GM18505 (cell line): ENCODE results near the gene ANAPC10.

Source experiments
- ATAC-seq: cut with Tn5 transposase; IDR thresholded peaks from one replicate; pipeline ENCODE4 v1.9.1; 2021; ENCODE audit not compliant: unreplicated experiment
- POLR2A ChIP-seq: IDR thresholded peaks from 4 replicates; pipeline ENCODE4 v1.6.1; 2011; ENCODE audit warnings: borderline replicate concordance; ENCODE audit not compliant: insufficient read depth, insufficient read length; ENCODE audit errors: extremely low read depth

ANAPC10 gene

DNA sequence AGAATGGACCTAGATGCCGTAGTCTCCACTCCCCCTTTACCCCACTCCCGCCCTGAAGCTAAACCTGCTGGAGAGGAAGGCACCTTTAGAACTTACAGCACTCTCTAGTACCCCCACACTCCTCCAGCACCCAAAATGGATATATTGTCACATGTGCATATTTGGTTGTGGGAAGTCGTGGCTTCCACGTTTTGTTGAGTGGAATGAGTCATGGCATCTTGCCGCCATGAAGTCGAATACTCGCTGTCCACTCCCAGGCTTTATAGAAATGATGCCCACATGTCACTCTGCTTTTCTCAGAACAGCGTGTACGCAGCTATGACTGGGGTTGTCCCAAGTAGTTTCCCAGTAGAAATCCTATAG lies 660 bp upstream of the ANAPC10 start:
- no peak for TF ChIP-seq POLR2A
- no peak for ATAC-seq

DNA sequence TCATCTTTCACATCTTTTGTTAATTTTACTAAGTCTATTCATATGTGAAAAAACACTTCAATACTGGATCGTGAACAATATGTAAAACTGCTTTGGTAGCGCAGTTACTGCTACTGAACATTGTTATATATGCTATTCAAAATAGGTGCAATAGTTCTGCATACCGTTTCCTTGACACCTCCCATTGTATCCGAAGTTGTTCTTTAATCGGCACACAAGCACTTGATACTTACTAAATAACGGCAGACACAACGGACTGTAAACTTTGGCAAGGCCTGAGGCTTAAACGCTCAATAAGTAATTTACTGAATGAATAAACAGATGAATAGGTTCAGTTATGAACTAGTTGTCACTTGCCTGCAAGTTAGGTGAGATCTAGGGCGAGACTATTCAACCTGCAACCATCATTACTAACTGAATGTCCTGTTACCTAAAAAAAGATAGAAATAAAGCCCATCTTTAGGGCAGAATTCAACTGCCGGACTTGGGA lies 620 bp downstream of the ANAPC10 start:
- ATAC-seq, result no peak
- no peak for TF ChIP-seq POLR2A

- ATAC-seq, result no peak
- TF ChIP-seq POLR2A, result no peak
Observed at GRCh38 chr4:145093638-145094037, 4.4 kb downstream of the ANAPC10 start.

DNA sequence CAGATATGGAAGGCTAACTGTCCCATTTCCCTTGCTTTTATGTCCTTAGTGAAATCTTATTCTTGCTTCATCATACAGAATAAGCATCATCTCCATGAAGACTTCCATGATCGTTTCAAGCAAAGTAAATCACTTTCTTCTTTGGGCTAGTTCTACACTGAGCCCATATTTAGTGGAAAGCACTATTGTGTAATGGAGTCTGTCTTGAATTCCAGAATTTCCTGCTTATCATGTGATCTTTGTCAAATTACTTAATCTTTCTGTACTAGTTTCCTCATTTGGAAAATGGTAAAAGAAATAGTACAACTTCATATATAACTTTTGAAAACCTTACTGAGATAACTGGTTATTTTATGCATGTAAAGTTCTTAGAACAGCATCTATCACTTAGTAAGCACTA lies 7.6 kb downstream of the ANAPC10 start:
- no peak for ATAC-seq
- TF ChIP-seq POLR2A, result no peak

DNA sequence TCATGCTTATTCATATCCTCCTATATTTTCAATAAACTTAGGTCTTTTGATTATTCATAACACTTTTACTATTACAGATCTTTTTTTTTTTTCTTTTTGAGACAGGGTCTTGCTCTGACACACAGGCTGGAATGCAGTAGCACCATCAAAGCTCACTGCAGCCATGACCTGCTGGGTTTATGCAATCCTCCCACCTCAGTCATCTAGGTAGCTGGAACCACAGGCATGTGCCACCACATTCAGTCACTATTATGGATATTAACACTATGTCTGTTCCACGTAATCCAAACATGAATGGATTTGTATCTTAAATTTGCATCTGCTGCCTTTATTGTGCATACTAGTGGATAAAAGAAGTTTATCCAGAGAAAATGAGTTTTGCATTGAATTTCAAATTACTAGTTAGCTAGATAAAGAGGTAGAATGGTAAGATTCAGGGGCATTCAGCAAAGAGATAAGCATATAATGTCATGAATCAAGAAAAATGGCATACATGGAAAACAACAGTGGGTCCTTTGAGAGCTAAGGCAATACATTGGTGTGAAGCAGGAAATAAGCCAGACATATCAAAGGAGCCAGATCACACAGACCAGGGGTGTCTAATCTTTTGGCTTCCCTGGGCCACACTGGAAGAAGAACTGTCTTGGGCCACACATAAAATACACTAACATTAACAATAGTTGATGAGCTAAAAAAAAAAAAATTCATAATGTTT lies 13.9 kb downstream of the ANAPC10 start:
- no peak for ATAC-seq
- no peak for TF ChIP-seq POLR2A

- no peak for TF ChIP-seq POLR2A
- no peak for ATAC-seq
Observed at GRCh38 chr4:145081756-145082155, 16.2 kb downstream of the ANAPC10 start.

DNA sequence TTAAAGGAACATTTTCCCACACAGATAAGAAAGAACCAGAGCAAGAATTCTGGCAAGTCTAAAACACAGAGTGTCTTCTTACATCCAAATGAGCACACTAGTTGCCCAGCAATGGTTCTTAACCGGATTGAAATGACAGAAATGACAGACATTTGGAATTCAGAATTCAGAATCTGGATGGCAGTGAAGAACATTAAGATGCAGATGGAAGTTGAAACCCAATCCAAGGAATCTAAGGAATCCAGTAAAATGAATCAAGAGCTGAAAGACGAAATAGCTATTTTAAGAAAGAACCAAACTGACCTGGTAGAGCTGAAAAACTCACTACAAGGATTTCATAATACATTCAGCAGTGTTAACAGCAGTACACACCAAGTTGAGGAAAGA lies 21.5 kb downstream of the ANAPC10 start:
- ATAC-seq, result no peak
- TF ChIP-seq POLR2A, result no peak

DNA sequence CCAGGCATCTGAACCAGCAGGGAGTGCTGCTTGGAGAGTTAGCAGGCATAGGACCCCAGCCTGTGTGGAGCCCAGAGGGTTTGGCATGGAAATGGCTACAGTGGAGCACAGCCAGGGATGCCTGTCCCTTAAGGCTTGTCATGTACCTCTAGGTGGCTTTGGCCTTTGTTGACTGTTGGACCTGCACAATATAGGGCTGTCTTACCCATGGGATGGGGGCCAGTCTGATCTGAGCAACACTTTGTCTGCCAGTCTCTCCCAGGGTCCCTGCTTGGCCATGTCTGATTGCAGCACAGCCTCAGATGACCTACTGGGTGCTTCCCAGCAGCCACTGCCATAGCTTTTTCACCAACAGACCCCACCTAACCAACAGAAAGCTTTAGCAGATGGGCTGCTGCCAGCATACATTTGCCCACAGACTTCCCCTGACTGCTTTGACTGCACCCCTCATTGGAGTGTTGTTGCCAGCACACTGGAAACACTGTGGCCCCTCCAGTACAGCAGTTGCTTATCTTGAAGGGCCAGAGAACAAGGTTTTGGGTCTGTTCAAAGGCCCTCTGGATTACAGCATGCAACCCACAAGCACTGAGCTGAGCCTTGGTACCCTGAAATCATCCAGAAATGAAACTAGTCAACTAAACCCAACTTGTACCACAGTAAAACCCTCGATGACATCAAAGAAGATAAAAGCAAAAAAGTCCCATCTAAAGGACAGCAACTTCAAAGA lies 22.1 kb downstream of the ANAPC10 start:
- no peak for TF ChIP-seq POLR2A
- no peak for ATAC-seq

DNA sequence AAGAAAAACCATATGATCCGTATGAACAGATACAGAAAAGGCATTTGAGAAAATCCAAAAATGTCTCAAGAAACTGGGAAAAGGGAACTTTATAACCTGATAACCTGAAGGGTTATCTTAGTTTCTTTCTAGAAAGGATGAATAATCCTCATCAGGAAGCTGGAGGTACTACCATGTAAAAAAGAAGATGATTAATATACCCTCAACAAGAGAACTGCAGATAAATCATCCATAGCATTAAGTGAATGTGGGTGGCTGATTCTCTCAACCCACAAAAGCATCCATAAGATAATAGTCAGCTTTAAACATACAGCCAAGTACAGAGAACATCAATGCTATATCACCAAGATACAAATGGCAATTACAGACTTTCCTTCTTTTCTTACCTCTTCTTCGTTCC lies 26.4 kb downstream of the ANAPC10 start:
- no peak for TF ChIP-seq POLR2A
- no peak for ATAC-seq

- ATAC-seq, result no peak
Observed at GRCh38 chr4:145069361-145069760, 28.6 kb downstream of the ANAPC10 start.

GRCh38 chr4:145066063-145066501 lies 31.9 kb downstream of the ANAPC10 start:
- no peak for TF ChIP-seq POLR2A
- ATAC-seq, result no peak

More at GRCh38 chr4:145069361-145069760, 28.6 kb downstream of the ANAPC10 start:
- no peak for TF ChIP-seq POLR2A

GRCh38 chr4:145061318-145061920 lies 36.6 kb downstream of the ANAPC10 start:
- no peak for TF ChIP-seq POLR2A
- ATAC-seq, result peak; percentile 79

GRCh38 chr4:145058256-145058655 lies 39.7 kb downstream of the ANAPC10 start:
- no peak for TF ChIP-seq POLR2A
- ATAC-seq, result no peak

DNA sequence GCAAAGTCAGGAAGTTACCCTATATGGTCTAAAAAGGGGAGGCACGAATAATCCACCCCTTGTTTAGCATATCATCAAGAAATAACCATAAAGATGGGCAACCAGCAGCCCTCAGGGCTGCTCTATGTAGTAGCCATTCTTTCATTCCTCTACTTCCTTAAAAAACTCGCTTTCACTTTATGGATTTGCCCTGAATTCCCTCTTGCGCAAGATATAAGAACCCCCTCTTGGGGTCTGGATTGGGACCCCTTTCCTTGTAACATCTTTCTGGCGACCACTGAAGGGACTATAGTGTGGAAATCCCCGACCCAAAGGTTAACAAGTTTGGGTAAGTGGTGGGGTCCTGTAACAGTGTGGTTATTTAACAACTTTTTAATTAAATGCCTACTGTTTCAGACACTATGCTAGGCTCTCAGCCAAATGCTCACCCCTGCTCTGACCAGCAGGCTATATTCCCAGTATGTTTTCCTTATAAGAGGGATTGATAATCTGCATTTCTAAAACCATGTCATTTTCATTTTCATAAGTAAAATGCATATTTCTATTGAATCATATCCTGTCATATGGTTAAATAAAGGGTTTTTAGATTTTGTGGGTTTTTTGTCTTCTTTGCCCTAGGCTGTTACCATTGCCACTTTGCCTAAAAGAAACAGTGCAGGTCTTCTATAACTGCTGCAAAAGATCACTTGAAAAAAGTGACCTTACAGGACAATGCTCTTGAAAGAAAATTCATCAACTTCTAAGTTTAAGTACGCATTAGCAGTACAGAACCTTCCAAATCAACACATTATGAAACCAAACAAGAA lies 41.5 kb downstream of the ANAPC10 start:
- TF ChIP-seq POLR2A, result no peak
- ATAC-seq, result no peak
